HEK293 (cell line): ENCODE measurements around the gene FADS3.

Experiments used
- PBX3 ChIP-seq: sonication (generic); formaldehyde crosslinking; IDR thresholded peaks from 2 replicates; pipeline ENCODE4 v1.8.1; 2022; ENCODE audit warnings: mild to moderate bottlenecking, moderate library complexity, missing genetic modification reagents
- PRDM1 ChIP-seq: fragments of 450-650 bp; formaldehyde crosslinking; IDR thresholded peaks from 2 replicates; pipeline ENCODE4; 2016; ENCODE audit warnings: missing biosample characterization, missing genetic modification characterization
- TCF7L2 ChIP-seq: IDR thresholded peaks from 2 replicates; pipeline ENCODE4 v1.6.1; 2011; ENCODE audit warnings: low read depth, mild to moderate bottlenecking, inconsistent platforms, low read length, moderate library complexity, borderline replicate concordance
- ZBTB7A ChIP-seq: fragments of 450-650 bp; formaldehyde crosslinking; IDR thresholded peaks from 2 replicates; pipeline ENCODE4 v1.5.1; 2016; ENCODE audit warnings: low read depth, missing biosample characterization, missing genetic modification characterization
- ZNF121 ChIP-seq: fragments of 450-650 bp; formaldehyde crosslinking; IDR thresholded peaks from 2 replicates; pipeline ENCODE4 v1.5.1; 2016; ENCODE audit warnings: missing biosample characterization, missing genetic modification characterization
- ZNF423 ChIP-seq: fragments of 450-650 bp; formaldehyde crosslinking; IDR thresholded peaks from 2 replicates; pipeline ENCODE4 v1.5.1; 2016; ENCODE audit warnings: missing biosample characterization, missing genetic modification characterization
- ZNF561 ChIP-seq: fragments of 450-650 bp; IDR thresholded peaks from 2 replicates; pipeline ENCODE4 v1.5.1; 2018; ENCODE audit warnings: missing biosample characterization, missing genetic modification characterization, borderline replicate concordance
- TF ChIP-seq, protein P1 (sequence below): fragments of 450-650 bp; formaldehyde crosslinking; IDR thresholded peaks from 2 replicates; pipeline ENCODE4 v1.5.1; 2016; ENCODE audit warnings: missing biosample characterization, missing genetic modification characterization
- TF ChIP-seq, protein P2 (sequence below): fragments of 450-650 bp; formaldehyde crosslinking; IDR thresholded peaks from 2 replicates; pipeline ENCODE4 v1.5.1; 2016; ENCODE audit warnings: missing biosample characterization, missing genetic modification characterization

DNA sequence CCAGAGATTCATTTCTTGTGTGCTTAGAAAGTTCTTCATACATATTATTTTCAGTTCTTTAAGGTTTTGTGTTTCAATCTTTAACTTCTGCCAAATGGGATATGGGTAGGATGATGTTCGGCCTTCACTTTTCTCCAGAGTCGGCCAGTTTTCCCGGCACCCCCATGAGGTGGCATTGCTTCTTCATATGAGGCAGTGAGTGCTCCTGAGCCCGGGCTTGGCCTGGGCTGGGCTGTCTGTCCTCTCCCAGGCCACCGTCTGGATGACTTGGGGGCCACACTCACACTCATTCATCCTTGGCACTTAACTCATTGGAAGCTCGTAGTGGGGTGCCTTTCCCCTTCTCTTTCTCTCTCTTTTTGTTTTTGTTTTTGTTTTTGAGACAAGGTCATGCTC lies 39.4 kb downstream of the FADS3 start:
- no peak for TF ChIP-seq ZNF423 (tag by site-specific recombination)
- no peak for TF ChIP-seq ZBTB7A
- TF ChIP-seq ZNF561 (tag by site-specific recombination), result no peak
- TF ChIP-seq, protein P1, sequence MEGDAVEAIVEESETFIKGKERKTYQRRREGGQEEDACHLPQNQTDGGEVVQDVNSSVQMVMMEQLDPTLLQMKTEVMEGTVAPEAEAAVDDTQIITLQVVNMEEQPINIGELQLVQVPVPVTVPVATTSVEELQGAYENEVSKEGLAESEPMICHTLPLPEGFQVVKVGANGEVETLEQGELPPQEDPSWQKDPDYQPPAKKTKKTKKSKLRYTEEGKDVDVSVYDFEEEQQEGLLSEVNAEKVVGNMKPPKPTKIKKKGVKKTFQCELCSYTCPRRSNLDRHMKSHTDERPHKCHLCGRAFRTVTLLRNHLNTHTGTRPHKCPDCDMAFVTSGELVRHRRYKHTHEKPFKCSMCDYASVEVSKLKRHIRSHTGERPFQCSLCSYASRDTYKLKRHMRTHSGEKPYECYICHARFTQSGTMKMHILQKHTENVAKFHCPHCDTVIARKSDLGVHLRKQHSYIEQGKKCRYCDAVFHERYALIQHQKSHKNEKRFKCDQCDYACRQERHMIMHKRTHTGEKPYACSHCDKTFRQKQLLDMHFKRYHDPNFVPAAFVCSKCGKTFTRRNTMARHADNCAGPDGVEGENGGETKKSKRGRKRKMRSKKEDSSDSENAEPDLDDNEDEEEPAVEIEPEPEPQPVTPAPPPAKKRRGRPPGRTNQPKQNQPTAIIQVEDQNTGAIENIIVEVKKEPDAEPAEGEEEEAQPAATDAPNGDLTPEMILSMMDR (tag by site-specific recombination), result no peak
- TF ChIP-seq PBX3, result no peak
- TF ChIP-seq, protein P2, sequence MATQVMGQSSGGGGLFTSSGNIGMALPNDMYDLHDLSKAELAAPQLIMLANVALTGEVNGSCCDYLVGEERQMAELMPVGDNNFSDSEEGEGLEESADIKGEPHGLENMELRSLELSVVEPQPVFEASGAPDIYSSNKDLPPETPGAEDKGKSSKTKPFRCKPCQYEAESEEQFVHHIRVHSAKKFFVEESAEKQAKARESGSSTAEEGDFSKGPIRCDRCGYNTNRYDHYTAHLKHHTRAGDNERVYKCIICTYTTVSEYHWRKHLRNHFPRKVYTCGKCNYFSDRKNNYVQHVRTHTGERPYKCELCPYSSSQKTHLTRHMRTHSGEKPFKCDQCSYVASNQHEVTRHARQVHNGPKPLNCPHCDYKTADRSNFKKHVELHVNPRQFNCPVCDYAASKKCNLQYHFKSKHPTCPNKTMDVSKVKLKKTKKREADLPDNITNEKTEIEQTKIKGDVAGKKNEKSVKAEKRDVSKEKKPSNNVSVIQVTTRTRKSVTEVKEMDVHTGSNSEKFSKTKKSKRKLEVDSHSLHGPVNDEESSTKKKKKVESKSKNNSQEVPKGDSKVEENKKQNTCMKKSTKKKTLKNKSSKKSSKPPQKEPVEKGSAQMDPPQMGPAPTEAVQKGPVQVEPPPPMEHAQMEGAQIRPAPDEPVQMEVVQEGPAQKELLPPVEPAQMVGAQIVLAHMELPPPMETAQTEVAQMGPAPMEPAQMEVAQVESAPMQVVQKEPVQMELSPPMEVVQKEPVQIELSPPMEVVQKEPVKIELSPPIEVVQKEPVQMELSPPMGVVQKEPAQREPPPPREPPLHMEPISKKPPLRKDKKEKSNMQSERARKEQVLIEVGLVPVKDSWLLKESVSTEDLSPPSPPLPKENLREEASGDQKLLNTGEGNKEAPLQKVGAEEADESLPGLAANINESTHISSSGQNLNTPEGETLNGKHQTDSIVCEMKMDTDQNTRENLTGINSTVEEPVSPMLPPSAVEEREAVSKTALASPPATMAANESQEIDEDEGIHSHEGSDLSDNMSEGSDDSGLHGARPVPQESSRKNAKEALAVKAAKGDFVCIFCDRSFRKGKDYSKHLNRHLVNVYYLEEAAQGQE, result no peak
- TF ChIP-seq ZNF121, result no peak
- TF ChIP-seq PRDM1, result no peak
- no peak for TF ChIP-seq TCF7L2
